Kidney tubule cell (primary cell): ENCODE data around the gene SRPK3.

Experiments used
- DNase-seq: peaks from one replicate; pipeline ENCODE4 v3.0.0-alpha.2; 2018; ENCODE audit warnings: low spot score

SRPK3 gene

GRCh38 chrX:153770601-153771414 lies 10.0 kb upstream of the SRPK3 start:
- no peak for DNase-seq

- DNase-seq, result no peak
These were observed 9.2 kb upstream of the SRPK3 start for GRCh38 chrX:153771415-153772315.

DNA sequence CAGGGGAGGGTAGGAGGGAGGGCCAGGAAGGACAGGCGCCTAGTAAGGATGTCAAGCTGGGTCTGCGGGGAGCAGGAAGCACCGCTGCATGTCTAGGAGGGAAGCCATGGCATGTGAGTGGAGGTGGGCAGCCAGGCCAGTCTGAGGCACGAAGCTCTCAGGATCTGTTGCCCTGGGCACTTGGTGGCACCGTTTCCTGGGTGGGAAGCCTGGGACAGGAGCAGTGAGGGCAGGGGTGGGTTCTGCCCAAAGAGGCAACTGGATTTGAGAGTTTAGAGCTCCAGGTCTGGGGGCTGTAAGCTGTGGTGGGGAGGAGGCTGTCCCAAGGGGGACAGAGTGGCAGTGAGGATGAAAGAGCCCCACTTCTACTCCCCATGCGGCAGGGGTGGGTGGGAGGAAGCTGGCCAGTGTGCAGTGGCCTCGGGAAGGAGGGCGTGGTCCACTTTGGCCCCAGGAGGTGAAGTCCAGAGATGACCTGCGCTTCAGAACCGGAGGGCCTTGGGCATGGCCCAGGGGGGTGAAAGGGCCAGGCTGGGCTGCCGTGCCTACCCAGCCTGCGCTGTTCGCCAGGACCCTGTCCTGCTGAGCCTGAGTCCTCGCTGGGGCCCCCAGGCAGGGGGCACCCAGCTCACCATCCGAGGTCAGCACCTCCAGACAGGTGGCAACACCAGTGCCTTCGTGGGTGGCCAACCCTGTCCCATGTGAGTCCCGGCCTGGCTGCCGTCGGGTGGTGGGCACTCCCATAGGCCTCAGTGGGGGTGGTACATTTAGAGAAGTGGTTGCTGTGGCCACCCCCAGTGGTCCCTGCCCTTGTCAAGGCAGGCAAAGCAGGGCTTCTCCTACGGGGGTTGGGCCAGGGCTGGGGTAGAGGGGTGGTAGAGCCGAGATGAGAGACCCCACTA lies 8.3 kb upstream of the SRPK3 start:
- no peak for DNase-seq

DNA sequence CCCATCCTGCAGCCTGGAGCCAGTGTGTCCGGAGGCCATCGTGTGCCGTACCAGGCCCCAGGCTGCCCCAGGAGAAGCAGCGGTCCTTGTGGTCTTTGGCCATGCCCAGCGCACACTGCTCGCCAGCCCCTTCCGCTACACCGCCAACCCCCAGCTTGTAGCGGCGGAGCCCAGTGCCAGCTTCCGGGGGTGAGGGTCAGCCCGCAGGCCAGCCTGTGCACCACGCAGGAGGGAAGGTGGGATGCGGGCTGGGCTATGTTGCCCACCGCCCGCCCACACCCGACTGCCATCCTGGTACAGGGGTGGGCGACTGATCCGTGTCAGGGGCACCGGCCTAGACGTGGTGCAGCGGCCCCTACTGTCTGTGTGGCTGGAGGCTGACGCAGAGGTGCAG lies 7.6 kb upstream of the SRPK3 start:
- no peak for DNase-seq

DNA sequence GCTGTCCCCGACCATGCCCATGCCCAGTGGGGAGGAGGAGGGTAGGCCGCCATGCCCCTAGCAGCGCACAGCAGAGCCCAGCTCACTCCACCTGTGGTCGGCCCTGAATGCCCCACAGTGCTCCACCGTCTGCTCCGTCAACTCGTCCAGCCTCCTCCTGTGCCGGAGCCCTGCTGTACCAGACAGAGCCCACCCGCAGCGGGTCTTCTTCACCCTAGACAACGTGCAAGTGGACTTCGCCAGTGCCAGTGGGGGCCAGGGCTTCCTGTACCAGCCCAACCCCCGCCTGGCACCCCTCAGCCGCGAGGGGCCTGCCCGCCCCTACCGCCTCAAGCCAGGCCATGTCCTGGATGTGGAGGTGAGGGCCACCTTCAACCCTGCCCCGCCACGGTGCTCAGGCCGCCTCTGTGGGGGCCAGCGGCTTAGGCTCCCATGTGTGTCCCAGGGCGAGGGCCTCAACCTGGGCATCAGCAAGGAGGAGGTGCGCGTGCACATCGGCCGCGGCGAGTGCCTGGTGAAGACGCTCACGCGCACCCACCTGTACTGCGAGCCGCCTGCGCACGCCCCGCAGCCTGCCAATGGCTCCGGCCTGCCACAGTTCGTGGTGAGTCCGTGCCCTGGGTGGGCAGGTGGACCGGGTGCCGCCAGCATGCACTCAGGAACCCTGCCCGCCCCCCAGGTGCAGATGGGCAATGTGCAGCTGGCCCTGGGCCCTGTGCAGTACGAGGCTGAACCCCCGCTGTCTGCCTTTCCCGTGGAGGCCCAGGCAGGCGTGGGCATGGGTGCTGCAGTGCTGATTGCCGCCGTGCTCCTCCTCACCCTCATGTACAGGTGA lies 6.9 kb upstream of the SRPK3 start:
- no peak for DNase-seq

DNA sequence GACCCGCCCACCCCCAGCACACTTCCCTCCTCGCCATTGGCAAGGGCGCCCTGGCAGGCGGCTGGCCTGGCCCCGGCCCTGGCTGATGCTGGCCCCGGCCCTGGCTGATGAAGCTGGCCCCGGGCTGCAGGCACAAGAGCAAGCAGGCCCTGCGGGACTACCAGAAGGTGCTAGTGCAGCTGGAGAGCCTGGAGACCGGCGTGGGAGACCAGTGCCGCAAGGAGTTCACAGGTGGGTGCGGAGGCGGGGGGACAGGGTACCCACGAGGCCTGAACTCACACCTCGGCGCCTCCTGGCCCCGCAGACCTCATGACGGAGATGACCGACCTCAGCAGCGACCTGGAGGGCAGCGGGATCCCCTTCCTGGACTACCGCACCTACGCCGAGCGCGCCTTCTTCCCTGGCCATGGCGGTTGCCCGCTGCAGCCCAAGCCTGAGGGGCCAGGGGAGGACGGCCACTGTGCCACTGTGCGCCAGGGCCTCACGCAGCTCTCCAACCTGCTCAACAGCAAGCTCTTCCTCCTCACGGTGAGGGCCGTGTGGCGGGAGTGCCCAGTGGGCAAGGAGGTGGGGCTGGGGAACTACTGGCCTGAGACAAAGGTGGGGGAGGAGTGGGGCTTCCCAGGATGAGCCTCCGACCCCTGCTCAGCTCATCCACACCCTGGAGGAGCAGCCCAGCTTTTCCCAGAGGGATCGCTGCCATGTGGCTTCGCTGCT lies 6.1 kb upstream of the SRPK3 start:
- no peak for DNase-seq

GRCh38 chrX:153775293-153776119 lies 5.3 kb upstream of the SRPK3 start:
- no peak for DNase-seq

GRCh38 chrX:153776120-153776599 lies 4.7 kb upstream of the SRPK3 start:
- no peak for DNase-seq

- DNase-seq, result no peak
These were observed 4.2 kb upstream of the SRPK3 start for GRCh38 chrX:153776611-153777045.

- DNase-seq, result no peak
These were observed 3.4 kb upstream of the SRPK3 start for GRCh38 chrX:153777261-153778090.

DNA sequence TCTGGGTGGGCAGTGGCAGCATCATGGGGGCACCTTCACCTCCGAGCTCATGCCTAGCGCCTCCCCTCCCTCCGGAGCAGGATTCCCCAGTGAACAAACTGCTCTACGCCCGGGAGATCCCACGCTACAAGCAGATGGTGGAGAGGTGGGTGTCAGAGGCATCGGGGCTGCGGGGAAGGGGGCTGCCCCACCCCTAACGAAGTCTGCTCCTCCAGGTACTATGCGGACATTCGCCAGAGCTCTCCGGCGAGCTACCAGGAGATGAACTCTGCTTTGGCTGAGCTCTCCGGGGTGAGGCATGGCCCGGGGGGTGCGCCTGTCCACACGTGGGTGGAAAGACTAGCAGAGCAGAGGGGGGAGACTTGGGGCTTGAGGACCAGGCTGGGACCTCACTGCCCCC lies 2.7 kb upstream of the SRPK3 start:
- no peak for DNase-seq

- no peak for DNase-seq
These were observed 2.1 kb upstream of the SRPK3 start for GRCh38 chrX:153778684-153779101.

- no peak for DNase-seq
These were observed 757 bp upstream of the SRPK3 start for GRCh38 chrX:153779891-153780677.

- no peak for DNase-seq
These were observed 697 bp downstream of the SRPK3 start for GRCh38 chrX:153781428-153782047.

DNA sequence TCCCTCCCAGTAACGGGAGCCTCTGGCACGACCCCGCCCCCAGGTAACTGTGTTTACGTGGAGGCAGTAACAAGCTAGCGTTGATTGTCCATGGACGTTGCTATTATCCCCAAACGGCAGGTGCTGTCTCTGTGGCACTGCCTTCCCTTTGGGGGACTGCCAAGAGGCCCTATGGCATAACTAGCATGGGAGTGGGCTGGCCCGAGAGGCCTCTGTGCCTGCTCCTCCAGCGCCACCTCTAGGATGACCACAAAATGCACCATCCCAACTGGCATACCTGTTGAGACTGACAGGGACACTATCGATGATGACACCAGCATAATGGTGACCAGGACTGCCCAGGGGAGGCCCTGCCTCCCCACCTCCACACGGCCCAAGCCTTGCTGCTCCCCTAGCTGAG lies 1.5 kb downstream of the SRPK3 start:
- DNase-seq, result no peak

GRCh38 chrX:153782871-153783270 lies 2.0 kb downstream of the SRPK3 start:
- no peak for DNase-seq

DNA sequence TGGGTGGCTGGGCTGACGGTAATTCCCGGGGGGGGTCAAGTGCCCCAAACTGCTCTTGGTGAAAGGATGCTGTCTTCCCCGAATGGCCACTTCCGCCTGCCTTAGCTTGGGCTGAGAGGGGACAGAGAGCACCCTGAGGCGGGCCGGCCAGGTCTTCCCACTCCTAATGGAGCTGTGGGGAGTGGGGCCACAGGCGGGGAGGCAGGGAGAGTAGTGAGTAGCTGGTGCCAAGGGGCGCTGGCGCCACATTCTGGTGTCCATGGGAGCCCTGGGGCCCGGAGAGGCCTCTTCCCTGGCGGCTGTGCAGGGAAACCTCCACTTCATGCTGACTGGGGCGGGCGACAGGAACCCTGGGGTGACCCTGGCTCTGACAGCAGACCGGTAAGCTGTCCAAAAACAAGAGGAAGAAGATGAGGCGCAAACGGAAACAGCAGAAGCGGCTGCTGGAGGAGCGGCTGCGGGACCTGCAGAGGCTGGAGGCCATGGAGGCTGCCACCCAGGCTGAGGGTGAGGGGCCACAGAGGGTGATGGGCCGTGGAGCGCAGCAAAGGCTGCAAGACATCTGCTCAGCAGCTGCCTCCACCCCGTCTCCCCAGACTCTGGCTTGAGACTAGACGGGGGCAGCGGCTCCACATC lies 2.7 kb downstream of the SRPK3 start:
- no peak for DNase-seq
